HG03439 (cell line): ENCODE data around the gene GPC3.

Experiments used
- ATAC-seq: cut with Tn5 transposase; IDR thresholded peaks from one replicate; pipeline ENCODE4 v1.9.1; 2021; ENCODE audit warnings: mild to moderate bottlenecking, moderate library complexity; ENCODE audit not compliant: unreplicated experiment

The GPC3 gene

DNA sequence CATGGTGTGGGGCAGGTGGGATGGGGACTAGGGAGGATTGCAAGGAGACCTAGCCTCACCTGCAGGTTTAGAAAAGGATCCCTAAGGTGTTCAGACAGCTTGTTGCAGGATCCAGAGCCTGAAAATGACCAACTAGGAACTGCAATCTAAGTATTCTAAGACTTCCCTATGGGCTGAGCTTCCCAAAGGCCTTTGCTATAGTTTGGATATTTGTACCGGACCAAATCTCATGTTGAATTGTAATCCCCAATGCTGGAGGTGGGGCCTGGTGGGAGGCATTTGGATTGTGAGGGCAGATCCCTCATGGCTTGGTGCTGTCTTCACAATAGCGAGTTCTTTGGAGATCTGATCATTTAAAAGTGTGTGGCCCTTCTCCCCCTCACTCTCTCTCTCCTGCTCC, 52.1 kb downstream of the GPC3 start:
- ATAC-seq, result no peak

GRCh38 chrX:133929836-133930464, 55.4 kb downstream of the GPC3 start:
- no peak for ATAC-seq

- ATAC-seq, result no peak
These were observed 57.0 kb downstream of the GPC3 start for GRCh38 chrX:133928365-133928764.

DNA sequence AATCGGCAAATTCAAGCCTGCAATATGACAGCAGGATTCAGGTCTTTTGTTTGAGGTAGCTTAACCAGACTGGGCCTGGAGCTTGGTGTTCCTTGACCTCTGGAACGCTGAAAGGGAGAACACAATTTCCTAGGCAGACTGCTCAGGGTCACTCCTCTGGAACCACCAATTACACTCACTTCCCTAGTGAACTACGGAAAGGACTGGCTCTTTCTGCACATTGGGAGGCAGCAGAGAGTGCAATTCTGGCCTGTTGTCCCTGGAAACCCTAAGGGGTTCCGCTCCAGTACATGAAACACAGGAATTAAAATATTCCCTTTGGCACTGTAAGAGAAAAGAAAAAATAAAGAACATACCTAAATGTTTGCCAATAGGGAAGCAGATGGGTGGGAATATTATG, 58.6 kb downstream of the GPC3 start:
- ATAC-seq, result no peak

DNA sequence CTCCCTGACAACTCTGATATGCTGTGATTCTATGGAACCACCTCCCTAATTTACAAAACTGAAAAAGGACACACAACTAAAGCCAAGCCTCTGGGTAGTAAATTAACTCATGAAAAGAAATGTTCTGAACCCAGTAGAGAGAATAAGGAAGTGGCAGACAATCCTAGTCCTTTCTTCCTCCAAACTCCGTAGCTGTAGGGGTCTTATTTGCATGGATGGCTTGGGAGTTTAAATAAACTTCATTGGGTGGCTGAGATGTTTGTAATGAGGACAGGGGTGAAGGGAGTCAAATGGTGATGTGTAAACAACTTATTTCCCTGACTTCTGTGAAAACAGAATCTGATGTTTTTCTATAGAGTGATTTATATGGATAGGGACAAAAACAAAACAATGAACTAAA, 59.3 kb downstream of the GPC3 start:
- no peak for ATAC-seq

- ATAC-seq, result no peak
These were observed 60.8 kb downstream of the GPC3 start for GRCh38 chrX:133924548-133924947.

DNA sequence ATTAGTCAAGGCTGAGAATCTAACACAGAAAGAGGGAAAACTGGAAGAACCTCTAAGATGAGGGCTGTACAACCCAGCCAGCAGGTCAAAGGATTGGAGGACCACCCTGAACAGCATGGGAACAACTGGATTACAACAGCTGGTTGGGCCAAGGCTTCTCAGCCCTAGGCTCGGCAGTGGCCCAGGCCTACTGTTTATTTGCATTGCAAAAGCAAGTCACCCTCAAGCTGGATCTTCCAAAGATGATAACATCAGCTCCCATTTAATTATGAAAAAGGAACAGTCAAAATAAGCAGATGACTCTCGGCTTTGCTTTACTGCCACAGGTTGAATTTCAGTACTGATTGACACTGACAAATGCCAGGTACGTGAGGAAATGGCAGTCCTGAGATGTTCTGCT, 61.8 kb downstream of the GPC3 start:
- ATAC-seq, result no peak

GRCh38 chrX:133923113-133923512, 62.3 kb downstream of the GPC3 start:
- no peak for ATAC-seq

- ATAC-seq, result no peak
These were observed 63.0 kb downstream of the GPC3 start for GRCh38 chrX:133922390-133922771.

- no peak for ATAC-seq
These were observed 63.5 kb downstream of the GPC3 start for GRCh38 chrX:133921764-133922389.

- no peak for ATAC-seq
These were observed 64.3 kb downstream of the GPC3 start for GRCh38 chrX:133921086-133921485.

GRCh38 chrX:133918361-133918771, 67.0 kb downstream of the GPC3 start:
- no peak for ATAC-seq

- no peak for ATAC-seq
These were observed 68.2 kb downstream of the GPC3 start for GRCh38 chrX:133916984-133917722.

- no peak for ATAC-seq
These were observed 71.6 kb downstream of the GPC3 start for GRCh38 chrX:133913658-133914388.

GRCh38 chrX:133913009-133913408, 72.4 kb downstream of the GPC3 start:
- ATAC-seq, result no peak

GRCh38 chrX:133911825-133912495, 73.4 kb downstream of the GPC3 start:
- ATAC-seq, result no peak

- no peak for ATAC-seq
These were observed 74.9 kb downstream of the GPC3 start for GRCh38 chrX:133910539-133910938.

DNA sequence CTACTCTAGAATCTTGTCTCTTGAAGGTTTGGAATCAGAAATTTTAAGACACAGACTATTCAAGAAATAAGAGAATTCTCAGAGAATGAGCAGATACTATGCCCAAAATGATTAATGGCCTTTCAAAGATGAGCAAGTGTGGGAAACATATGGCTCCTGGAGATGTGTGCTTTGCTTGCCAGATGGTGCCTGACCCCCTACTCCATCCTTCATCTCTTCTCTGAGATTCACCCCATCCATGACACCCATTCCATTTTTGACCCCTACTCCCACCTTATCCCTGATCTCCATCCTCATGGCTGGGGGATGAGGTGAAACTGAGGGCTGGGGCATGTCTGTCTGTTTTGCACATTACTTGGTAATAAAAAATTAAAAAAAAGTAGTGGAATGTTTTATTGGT, 75.5 kb downstream of the GPC3 start:
- no peak for ATAC-seq

DNA sequence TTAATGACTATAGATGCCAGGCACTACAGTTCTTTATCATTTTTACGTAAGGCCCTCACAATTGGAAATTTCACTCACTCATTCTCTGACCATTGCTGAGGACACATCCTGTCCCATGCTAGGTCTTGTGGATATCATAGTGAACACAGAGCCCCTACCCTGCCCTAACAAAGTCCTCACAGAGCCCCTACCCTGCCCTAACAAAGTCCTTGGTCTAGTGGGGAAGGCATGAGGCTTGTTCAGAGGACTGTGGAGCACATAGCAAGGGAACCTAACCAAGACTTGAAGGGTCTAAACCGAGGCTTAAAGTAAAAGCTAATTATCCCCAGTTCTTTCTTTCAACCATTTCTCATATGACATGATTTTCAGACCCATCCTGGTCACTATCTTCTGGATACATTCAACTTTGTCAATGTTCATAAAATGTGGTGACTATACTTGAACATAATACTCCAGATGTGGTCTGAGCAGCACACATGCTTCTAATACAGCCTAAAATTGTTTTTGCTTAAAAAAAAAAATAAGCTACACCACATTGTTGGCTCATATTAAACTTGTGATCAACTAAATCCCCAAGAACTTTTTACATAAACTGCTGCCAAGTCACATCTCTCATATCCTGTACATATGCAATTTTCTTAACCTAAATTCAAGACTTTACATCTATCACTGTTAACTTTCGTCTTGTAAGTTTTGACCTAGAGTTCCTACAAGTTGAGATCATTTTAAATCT, 77.0 kb downstream of the GPC3 start:
- no peak for ATAC-seq

DNA sequence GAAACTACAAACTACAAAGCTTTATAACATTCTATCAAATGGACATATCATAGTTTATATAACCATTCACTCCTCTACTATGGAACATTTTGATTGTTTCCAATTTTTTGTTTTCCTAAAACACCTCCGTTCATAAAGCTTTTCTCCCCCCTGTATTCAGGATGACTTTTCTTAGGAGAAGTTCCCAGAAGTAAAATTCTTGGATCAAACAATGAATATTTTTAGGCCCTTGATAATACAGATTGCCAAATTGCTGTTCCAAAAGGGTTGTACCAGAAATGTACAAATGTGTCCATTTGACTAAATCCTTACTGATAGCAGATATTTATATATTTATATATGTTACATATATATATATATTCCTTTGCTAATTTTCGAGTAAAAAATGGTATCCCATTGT, 77.8 kb downstream of the GPC3 start:
- ATAC-seq, result no peak
